ENCODE measurements around the gene KNL1.
"Not testable (repeated sequence)": the region's sequence is repeated elsewhere in the genome, so short reads cannot be mapped to it uniquely, and the experiment has no call there.

KNL1 gene

GRCh38 chr15:40590667-40591050 is 3.4 kb upstream of the KNL1 start:
- no peak for DNase-seq

GRCh38 chr15:40591389-40591788 is 2.7 kb upstream of the KNL1 start:
- DNase-seq: no peak

GRCh38 chr15:40593165-40593564 is 884 bp upstream of the KNL1 start:
- no peak for DNase-seq

- peak; percentile 54 for DNase-seq
These were observed 384 bp downstream of the KNL1 start for GRCh38 chr15:40594429-40594836.

DNA sequence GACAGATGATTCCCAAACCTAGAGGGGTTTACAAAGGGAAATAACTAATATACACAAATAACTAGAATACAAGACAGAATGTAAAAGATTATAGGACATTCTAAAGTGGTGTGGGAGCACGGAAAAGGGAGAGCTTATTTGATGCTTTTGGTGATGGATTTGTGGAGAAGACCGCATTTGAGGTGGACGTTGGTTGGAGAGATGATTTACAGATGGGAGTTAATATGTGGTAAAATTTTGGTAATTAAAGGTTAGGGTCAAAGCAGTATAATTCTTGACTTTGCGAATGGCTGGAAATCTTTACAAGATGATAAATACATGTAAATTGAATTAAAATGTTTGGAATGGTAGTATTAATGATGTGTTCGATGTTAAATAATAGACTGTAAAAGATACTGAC is 1.2 kb downstream of the KNL1 start:
- DNase-seq: no peak

DNA sequence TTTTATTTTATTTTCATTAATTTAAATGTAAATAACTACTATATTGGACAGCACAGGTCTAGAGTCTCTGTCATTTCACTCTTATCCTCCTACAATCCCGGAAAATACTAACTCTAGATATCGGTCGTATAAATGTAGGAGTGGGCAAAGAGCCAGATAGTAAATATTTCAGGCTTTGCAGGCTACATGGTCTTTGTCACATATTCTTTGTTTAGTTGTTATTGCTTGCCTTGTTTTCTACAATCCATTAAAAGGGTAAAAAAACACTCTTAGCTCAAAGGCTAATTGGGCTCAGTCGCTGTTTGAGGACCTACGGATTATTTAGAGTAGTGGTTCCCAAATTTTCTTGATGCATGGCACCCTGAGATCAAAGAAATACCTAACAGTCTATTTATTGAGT is 1.7 kb downstream of the KNL1 start:
- no peak for DNase-seq

GRCh38 chr15:40597024-40597423 is 3.0 kb downstream of the KNL1 start:
- no peak for DNase-seq

- DNase-seq: no peak
These were observed 4.1 kb downstream of the KNL1 start for GRCh38 chr15:40598126-40598525.

GRCh38 chr15:40598672-40599071 is 4.6 kb downstream of the KNL1 start:
- no peak for DNase-seq

- no peak for DNase-seq
These were observed 6.9 kb downstream of the KNL1 start for GRCh38 chr15:40600956-40601355.

DNA sequence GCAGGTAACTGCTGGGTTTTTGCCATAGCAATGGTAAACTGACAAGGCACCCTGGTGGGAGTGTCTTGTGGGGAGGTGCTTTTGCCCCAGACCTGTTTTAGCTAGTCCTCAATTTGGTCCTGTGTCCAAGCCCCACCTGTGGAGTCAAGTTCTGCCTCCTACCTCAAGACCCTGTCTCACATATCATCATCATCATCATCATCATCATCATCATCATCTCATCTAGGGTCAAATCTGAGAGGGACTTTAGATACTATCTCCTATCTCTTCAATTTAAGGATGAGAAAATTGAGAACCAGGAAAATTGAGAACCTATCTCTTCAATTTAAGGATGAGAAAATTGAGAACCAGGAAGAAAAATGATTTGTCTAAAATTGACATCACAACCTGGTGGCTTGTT is 9.9 kb downstream of the KNL1 start:
- DNase-seq: no peak

DNA sequence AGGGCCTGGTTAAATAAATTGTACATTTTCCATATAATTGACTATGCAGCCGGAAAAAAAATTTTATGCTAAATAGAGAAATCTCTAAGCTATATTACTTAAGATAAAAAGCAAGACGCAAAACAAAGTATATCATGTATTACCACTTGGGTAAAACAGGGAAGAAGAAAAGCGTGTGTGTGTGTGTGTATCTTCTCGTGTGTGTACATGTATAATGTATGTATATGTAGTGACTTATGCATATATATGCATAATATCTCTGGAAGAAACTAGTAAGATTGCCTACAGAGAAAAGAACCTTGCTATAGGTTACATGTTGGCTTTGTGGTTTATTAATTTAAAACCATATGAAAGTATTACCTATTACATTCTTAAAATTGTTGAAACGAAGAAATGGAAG is 19.0 kb downstream of the KNL1 start:
- DNase-seq: no peak

GRCh38 chr15:40618023-40618422 is 24.0 kb downstream of the KNL1 start:
- DNase-seq: no peak

DNA sequence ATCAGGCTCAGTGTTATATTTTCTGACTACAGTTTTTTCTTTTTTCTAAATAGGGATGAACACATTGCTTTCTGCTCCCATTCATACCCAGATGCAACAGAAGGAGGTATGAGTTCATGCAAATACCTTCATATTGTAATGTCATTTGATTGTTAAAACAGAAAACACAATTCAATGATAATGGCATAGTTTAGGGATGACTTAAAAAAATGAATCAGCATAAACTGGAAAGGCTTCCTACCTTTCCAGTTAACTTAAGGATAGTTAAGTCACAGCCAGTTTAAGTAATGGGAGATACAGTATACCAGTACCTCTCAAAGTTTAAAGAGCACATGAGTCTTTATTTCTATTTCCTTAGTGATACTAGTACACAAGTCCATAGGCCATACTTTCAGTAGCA is 24.9 kb downstream of the KNL1 start:
- DNase-seq: no peak

- DNase-seq: no peak
These were observed 29.3 kb downstream of the KNL1 start for GRCh38 chr15:40623361-40623760.

- DNase-seq: no peak
These were observed 36.3 kb downstream of the KNL1 start for GRCh38 chr15:40630313-40630712.

DNA sequence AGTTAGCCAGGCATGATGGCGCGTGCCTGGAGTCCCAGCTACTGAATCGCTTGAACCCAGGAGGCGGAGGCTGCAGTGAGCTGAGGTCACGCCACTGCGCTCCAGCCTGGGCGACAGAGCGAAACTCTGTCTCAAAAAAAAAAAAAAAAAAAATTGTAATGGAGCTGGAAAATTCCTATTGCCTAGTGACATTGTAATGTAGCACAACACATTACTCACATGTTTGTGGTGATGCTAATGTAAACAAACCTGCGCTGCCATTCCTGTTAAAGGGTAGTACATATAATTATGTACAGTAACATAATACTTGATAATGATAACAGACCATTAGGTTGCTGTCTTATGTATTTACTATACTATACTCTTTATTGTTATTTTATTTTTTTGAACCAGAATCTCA is 39.1 kb downstream of the KNL1 start:
- peak; percentile 71 for DNase-seq

DNA sequence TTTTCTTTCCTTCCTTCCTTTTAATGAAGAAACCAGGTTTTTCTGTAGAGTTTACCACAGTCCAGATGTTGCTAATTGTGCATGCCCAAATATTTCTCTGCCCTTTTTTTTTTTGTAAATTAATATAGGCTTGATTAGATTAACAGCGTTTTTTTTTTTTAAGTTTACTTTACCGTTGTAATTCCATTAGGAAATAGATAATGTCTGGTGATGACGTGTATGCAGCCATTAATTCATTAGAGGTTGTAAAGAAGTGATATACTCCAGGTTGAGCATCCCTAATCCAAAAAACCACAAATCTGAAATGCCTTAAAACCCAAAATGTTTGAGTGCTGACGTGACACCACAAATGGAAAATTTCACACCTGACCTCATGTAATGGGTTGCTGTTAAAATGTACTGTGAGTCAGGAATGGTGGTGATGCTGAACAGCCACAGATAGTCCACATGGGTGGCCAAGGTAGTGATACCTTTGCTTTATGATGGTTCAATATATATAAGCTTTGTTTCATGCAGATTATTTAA is 43.2 kb downstream of the KNL1 start:
- no peak for DNase-seq

GRCh38 chr15:40639677-40640076 is 45.6 kb downstream of the KNL1 start:
- DNase-seq: no peak

DNA sequence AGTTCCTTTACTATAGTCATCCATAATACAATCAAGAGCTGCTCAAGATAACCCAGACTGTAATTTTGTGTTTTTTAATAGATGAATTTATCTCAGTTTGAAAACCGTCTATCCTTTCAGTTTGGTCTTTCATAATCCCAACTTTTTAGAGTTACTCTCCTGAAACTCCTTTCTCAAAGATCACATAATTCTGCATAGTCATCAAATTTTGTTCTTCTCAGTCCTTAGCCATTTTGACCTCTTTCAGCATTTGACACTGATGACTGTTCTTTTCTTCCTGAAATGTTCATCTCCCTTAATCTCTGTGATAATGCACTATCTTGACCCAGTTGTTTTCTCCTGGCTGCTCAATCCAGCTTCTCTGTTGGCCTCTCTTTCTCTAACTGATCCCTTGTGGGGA is 53.5 kb downstream of the KNL1 start:
- no peak for DNase-seq

DNA sequence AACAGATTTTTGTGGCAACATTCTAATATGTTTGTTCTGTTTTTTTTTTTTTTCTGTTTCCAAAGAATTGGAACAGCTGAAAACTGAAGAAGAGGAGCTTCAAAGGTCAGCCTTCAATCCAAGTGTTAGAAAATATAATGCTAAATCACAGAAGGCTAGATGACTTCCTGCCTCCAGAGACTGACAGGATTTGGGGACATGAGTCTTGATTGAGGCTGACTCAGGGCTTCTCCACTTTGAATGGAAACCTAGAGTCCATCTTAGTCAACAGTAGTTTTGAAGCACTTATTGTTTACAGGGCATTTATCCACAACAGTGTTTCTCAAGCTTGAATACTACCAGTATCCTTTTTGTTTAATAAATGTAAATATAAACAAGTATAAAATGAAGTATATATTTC is 56.4 kb downstream of the KNL1 start:
- no peak for DNase-seq

DNA sequence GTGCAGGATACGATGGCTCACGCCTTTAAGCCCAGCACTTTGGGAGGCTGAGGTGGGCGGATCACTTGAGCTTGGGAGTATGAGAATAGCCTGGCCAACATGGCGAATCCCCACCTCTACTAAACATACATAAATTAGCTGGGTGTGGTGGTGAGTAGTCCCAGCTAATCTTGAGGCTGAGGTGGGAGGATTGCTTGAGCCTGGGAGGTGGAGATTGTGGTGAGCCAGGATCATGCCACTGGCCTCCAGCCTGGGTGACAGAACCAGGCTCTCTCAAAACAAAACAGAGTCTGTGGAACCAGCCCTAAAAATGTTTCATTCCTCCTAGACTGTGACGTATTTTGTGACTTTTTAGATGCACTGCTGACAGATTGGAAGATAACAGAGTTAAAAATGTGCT is 66.6 kb downstream of the KNL1 start:
- no peak for DNase-seq

DNA sequence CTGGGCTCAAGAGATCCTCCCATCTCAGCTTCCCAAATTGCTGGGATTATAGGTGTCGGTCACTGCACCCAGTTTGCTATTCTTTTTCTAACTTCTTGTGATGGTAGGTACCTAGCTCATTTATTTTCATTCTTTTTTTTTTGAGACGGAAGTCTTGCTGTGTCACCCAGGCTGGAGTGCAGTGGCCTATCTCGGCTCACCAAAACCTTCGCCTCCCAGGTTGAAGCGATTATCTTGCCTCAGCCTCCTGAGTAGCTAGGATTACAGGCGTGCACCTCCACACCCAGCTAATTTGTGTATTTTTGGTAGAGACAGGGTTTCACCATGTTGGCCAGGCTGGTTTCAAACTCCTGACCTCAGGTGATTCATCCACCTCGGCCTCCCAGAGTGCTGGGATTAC is 70.9 kb downstream of the KNL1 start:
- no peak for DNase-seq

GRCh38 chr15:40676290-40676689 is 82.2 kb downstream of the KNL1 start:
- not testable (repeated sequence) for DNase-seq

DNA sequence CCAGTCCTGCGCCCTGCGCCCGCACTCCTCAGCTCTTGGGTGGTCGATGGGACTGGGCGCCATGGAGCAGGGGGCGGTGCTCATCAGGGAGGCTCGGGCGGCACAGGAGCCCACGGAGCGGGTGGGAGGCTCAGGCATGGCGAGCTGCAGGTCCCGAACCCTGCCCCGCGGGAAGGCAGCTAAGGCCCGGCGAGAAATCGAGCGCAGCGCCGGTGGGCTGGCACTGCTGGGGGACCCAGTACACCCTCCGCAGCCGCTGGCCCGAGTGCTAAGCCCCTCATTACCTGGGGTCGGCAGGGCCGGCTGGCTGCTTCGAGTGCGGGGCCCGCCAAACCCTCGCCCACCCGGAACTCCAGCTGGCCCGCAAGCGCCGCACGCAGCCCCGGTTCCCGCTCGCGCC is 82.9 kb downstream of the KNL1 start:
- not testable (repeated sequence) for DNase-seq

GRCh38 chr15:40680151-40680550 is 86.1 kb downstream of the KNL1 start:
- no peak for DNase-seq
